ENCODE measurements around the gene MGP.

Gene MGP

DNA sequence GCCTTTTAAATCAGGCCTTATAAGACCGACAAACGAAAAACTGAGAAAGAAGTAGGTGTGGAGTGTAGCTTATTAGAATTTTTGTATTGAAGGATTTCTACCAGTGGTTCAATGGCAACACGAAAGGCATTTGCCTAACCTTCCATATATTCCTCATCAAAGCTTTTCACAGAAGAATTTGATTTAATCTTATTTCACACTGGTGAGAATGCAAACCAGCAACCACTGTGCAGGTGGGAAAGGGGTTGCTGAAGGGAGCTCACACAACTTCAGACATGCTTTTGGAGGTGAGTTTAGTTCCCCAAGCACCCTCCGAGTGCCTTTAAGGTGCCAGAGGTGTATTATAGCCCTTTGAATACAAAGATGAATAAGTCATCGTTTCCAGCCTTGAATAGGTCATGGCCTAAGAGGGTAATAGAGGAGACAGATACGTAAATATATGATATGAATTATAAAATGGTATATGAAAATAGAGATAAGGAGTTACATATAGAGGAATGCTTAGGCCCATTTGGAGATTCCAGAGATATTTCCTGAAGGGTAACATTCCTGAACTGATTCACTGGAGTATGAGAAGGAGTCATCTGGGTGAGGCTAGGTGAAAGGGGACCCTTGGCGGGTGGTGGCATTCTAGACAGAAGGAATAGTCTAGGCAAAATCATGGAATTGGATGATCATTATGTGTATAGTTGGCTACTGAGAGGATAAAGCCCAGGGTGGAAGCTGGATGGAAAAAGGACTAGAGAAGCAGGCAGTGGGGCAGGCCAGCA, 46.3 kb upstream of the MGP start:
- Histone ChIP-seq H3K9me2 (replicated peaks; ENCODE audit: insufficient read depth, low read length) (no peaks in the 10 kb centered on the region), H3K27me3 (replicated peaks; ENCODE audit: insufficient read depth, low read length) (no peaks in the 10 kb centered on the region), H3K27ac (ENCODE audit: low read length) (no peak overlapping the region), H3K79me2 (ENCODE audit: low read length) (no peaks in the 10 kb centered on the region), H3K36me3 (replicated peaks; ENCODE audit: insufficient read depth, low read length) (no peaks in the 10 kb centered on the region), H3K9me3 (replicated peaks; ENCODE audit: insufficient read depth, low read length) (no peaks in the 10 kb centered on the region), H3K4me1 (ENCODE audit: low read length) (no peaks in the 10 kb centered on the region), H3F3A (ENCODE audit: insufficient read depth, low read length) (no peaks in the 10 kb centered on the region), H4K20me1 (ENCODE audit: insufficient read depth, low read length) (no peaks in the 10 kb centered on the region), H3K9ac (ENCODE audit: low read length) (no peak overlapping the region), H2AFZ (ENCODE audit: low read length) (no peak overlapping the region), H3K4me2 (ENCODE audit: low read depth, low read length) (no peak overlapping the region), H3K4me3 (ENCODE audit: low read length) (no peak overlapping the region)
- TF ChIP-seq, protein P1, sequence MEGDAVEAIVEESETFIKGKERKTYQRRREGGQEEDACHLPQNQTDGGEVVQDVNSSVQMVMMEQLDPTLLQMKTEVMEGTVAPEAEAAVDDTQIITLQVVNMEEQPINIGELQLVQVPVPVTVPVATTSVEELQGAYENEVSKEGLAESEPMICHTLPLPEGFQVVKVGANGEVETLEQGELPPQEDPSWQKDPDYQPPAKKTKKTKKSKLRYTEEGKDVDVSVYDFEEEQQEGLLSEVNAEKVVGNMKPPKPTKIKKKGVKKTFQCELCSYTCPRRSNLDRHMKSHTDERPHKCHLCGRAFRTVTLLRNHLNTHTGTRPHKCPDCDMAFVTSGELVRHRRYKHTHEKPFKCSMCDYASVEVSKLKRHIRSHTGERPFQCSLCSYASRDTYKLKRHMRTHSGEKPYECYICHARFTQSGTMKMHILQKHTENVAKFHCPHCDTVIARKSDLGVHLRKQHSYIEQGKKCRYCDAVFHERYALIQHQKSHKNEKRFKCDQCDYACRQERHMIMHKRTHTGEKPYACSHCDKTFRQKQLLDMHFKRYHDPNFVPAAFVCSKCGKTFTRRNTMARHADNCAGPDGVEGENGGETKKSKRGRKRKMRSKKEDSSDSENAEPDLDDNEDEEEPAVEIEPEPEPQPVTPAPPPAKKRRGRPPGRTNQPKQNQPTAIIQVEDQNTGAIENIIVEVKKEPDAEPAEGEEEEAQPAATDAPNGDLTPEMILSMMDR (IDR thresholded peaks at IDR 0.05; ENCODE audit: low read length) = no peak
- no peak for TF ChIP-seq EZH2phosphoT487 (IDR thresholded peaks at IDR 0.05; ENCODE audit: low read length)
- TF ChIP-seq EZH2 (optimal IDR thresholded peaks at IDR 0.05; ENCODE audit: low read depth, low read length) = no peak
- no peak for DNase-seq

DNA sequence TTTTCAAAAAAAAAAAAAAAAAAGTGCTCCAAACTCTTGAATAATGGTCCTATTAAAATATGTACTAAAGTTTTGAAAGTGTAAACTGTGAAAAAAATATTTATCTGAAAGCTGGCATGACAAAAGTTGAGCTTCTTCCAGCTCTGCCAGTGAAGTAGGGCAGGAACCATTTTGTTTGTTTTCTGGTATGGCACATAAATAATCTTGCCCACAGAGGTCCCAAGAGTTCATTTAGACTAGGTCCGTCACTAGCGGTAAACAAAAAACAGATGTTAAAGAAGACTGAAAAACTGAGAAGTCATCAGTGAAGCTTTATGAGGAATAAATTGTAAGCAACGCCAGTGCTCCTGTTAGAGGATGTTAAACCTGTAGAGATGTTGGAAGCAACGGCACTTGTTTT, 45.7 kb upstream of the MGP start:
- Histone ChIP-seq H3K27me3 (replicated peaks; ENCODE audit: insufficient read depth, low read length) (no peaks in the 10 kb centered on the region), H2AFZ (ENCODE audit: low read length) (no peak overlapping the region), H3K9ac (ENCODE audit: low read length) (no peak overlapping the region), H4K20me1 (ENCODE audit: insufficient read depth, low read length) (no peaks in the 10 kb centered on the region), H3K9me3 (replicated peaks; ENCODE audit: insufficient read depth, low read length) (no peaks in the 10 kb centered on the region), H3K4me1 (ENCODE audit: low read length) (no peaks in the 10 kb centered on the region), H3F3A (ENCODE audit: insufficient read depth, low read length) (no peaks in the 10 kb centered on the region), H3K4me2 (ENCODE audit: low read depth, low read length) (no peak overlapping the region), H3K9me2 (replicated peaks; ENCODE audit: insufficient read depth, low read length) (no peaks in the 10 kb centered on the region), H3K4me3 (ENCODE audit: low read length) (no peak overlapping the region), H3K36me3 (replicated peaks; ENCODE audit: insufficient read depth, low read length) (no peaks in the 10 kb centered on the region), H3K27ac (ENCODE audit: low read length) (no peak overlapping the region), H3K79me2 (ENCODE audit: low read length) (no peaks in the 10 kb centered on the region)
- DNase-seq = no peak
- TF ChIP-seq, protein P1 (IDR thresholded peaks at IDR 0.05; ENCODE audit: low read length) = no peak
- TF ChIP-seq EZH2 (optimal IDR thresholded peaks at IDR 0.05; ENCODE audit: low read depth, low read length) (no peak), EZH2phosphoT487 (IDR thresholded peaks at IDR 0.05; ENCODE audit: low read length) (no peak)

- Histone ChIP-seq H3K4me2 (ENCODE audit: low read depth, low read length) (no peak overlapping the region), H3K4me1 (ENCODE audit: low read length) (no peaks in the 10 kb centered on the region), H4K20me1 (ENCODE audit: insufficient read depth, low read length) (no peaks in the 10 kb centered on the region), H3K9me3 (replicated peaks; ENCODE audit: insufficient read depth, low read length) (no peaks in the 10 kb centered on the region), H3K27me3 (replicated peaks; ENCODE audit: insufficient read depth, low read length) (no peaks in the 10 kb centered on the region), H3K4me3 (ENCODE audit: low read length) (no peak overlapping the region), H3F3A (ENCODE audit: insufficient read depth, low read length) (no peaks in the 10 kb centered on the region), H3K9ac (ENCODE audit: low read length) (no peak overlapping the region), H3K27ac (ENCODE audit: low read length) (no peak overlapping the region), H2AFZ (ENCODE audit: low read length) (no peak overlapping the region), H3K79me2 (ENCODE audit: low read length) (no peaks in the 10 kb centered on the region), H3K36me3 (replicated peaks; ENCODE audit: insufficient read depth, low read length) (no peaks in the 10 kb centered on the region), H3K9me2 (replicated peaks; ENCODE audit: insufficient read depth, low read length) (no peaks in the 10 kb centered on the region)
- DNase-seq = no peak
- no peak for TF ChIP-seq EZH2 (optimal IDR thresholded peaks at IDR 0.05; ENCODE audit: low read depth, low read length)
- TF ChIP-seq EZH2phosphoT487 (IDR thresholded peaks at IDR 0.05; ENCODE audit: low read length) = no peak
- TF ChIP-seq, protein P1 (IDR thresholded peaks at IDR 0.05; ENCODE audit: low read length) = no peak
Measured at GRCh38 chr12:14930299-14930698, 44.6 kb upstream of the MGP start.
